Testis (tissue), 2 donors: Measurements from ENCODE around the gene CFAP69.

Experiments
- CTCF ChIP-seq, 3 experiments: fragments of 450-650 bp in 2 of 3; fragments of 200-600 bp in 1 of 3; sonication (generic) in 1 of 3; IDR thresholded peaks; one replicate each; pipeline ENCODE4 v1.5.1; 2016 to 2019; ENCODE audit warnings: antibody characterized with exemption in 3 of 3, mild to moderate bottlenecking in 2 of 3, moderate library complexity in 1 of 3
- POLR2A ChIP-seq: fragments of 450-650 bp; IDR thresholded peaks from one replicate; pipeline ENCODE4 v1.6.1; 2017; ENCODE audit warnings: antibody characterized with exemption, mild to moderate bottlenecking, moderate library complexity

DNA sequence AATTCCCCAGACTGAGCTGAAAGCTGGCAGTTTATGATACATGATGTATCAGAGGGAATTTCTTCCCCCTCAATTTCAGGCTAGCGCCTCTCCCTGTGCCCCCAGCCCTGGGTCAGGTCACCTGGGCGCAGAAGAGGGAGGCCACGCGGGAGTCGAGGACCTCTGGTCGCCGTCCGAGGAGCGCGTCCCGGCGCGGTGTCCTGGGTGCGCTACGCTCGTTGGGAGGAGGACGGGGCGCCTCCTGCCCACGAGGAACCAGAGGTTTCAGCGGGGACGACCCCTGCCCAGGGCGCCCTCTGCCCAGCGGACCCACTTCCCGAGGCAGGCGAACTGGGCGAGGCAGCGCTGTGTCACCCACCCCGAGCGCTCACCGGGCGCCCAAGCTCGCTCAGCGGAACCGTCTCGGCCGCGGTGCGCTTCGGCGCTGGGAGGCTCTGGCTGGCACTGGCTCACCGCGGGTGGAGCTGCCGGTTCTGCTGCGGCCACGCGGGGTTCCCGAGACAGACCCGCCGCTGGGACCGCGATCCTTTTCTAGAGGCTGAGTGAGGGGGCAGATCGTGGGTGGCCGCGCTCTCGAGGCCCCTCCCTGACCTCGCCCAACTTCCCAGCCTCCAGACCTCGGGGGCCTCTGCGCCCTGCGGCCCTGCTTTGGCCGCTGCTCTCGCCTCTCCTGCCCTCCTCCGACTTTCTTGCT is 76.0 kb downstream of the CFAP69 start, which contains the start of gene FAM237B:
- TF ChIP-seq CTCF (IDR thresholded peaks at IDR 0.05) (no peak), POLR2A (no peak)
